Measurements from ENCODE around the gene PARD6A. TPM values are rescaled to one million over a fixed set of nuclear protein-coding genes. Genes with fewer than 3 reads are reported as not detected.

PARD6A gene
- total RNA-seq, 2 experiments from 2014 or later, result 6.3 to 7.2 TPM

GRCh38 chr16:67667453-67667816, 6.7 kb downstream of the PARD6A start:
- Mint-ChIP-seq H3K9me3 (no peaks in the 10 kb centered on the region), H3K27me3 (no peaks in the 10 kb centered on the region), H3K4me3 (peak overlapping the region; percentile 80), H3K36me3 (ENCODE audit: low read depth) (peaks cover 3% of the 10 kb centered on the region), H3K27ac (peak overlapping the region; percentile 73), H3K4me1 (ENCODE audit: low read depth) (peaks cover 11% of the 10 kb centered on the region)
- intact Hi-C loops (cut with micrococcal nuclease), result loop anchor here (10.0 kb wide), 1 partner anchor 267 kb away; the partner anchor contains the start of genes CTRL and PSMB10
- TF ChIP-seq CTCF (IDR thresholded peaks at IDR 0.05), result no peak
- POLR2A ChIA-PET, result interaction anchor here (0.9 to 3.4 kb wide), 7 partner anchors 13 to 185 kb away, joined by 3 to 14 read pairs (median 4); partner anchors contain the start of genes CARMIL2 and CTCF
- DNase-seq (no peak), ATAC-seq (no peak)
- CTCF ChIA-PET, result interaction anchor here (0.6 to 14.7 kb wide), 26 partner anchors 8 to 273 kb away, joined by 3 to 154 read pairs (median 4); partner anchors contain the start of genes ATP6V0D1, CARMIL2, CTCF and GFOD2

GRCh38 chr16:67667817-67668494, 7.2 kb downstream of the PARD6A start:
- POLR2A ChIA-PET, result interaction anchor here (0.9 to 3.4 kb wide), 8 partner anchors 12 to 186 kb away, joined by 3 to 14 read pairs (median 4); partner anchors contain the start of genes CARMIL2 and CTCF
- peak; percentile 92 for DNase-seq
- H3K36me3 Mint-ChIP-seq (ENCODE audit: low read depth), result peaks cover 3% of the 10 kb centered on the region
- CTCF ChIA-PET, result interaction anchor here (0.6 to 14.7 kb wide), 32 partner anchors 9 to 273 kb away, joined by 3 to 154 read pairs (median 4); partner anchors contain the start of genes ATP6V0D1, CARMIL2, CTCF and GFOD2
- intact Hi-C loops (cut with micrococcal nuclease), result loop anchor here (10.0 kb wide), 1 partner anchor 267 kb away; the partner anchor contains the start of genes CTRL and PSMB10
- no peaks in the 10 kb centered on the region for H3K9me3 Mint-ChIP-seq
- peak; percentile 73 for TF ChIP-seq CTCF (IDR thresholded peaks at IDR 0.05)
- peak; percentile 92 for ATAC-seq
- peak overlapping the region; percentile 80 for H3K4me3 Mint-ChIP-seq
- no peak overlapping the region for H3K27ac Mint-ChIP-seq
- H3K27me3 Mint-ChIP-seq, result no peaks in the 10 kb centered on the region
- peaks cover 11% of the 10 kb centered on the region for H3K4me1 Mint-ChIP-seq (ENCODE audit: low read depth)

- H3K27me3 Mint-ChIP-seq, result no peaks in the 10 kb centered on the region
- ChIA-PET POLR2A (interaction anchor here (0.9 to 1.4 kb wide), 3 partner anchors 14 to 186 kb away, joined by 3 to 4 read pairs (median 3); no protein-coding TSS in a partner anchor), CTCF (interaction anchor here (0.6 to 14.7 kb wide), 25 partner anchors 9 to 267 kb away, joined by 3 to 154 read pairs (median 4); partner anchors contain the start of genes ATP6V0D1, CARMIL2, CTCF and GFOD2)
- ATAC-seq (no peak), DNase-seq (peak; percentile 50)
- H3K4me1 Mint-ChIP-seq (ENCODE audit: low read depth), result peaks cover 11% of the 10 kb centered on the region
- no peaks in the 10 kb centered on the region for H3K9me3 Mint-ChIP-seq
- no peak overlapping the region for H3K4me3 Mint-ChIP-seq
- intact Hi-C loops (cut with micrococcal nuclease), result loop anchor here (10.0 kb wide), 1 partner anchor 266 kb away; the partner anchor contains the start of genes CTRL and PSMB10
- peaks cover 3% of the 10 kb centered on the region for H3K36me3 Mint-ChIP-seq (ENCODE audit: low read depth)
- TF ChIP-seq CTCF (IDR thresholded peaks at IDR 0.05), result peak; percentile 22
- no peak overlapping the region for H3K27ac Mint-ChIP-seq
These were observed 7.9 kb downstream of the PARD6A start for GRCh38 chr16:67668495-67669157.

- Mint-ChIP-seq H3K9me3 (no peaks in the 10 kb centered on the region), H3K36me3 (ENCODE audit: low read depth) (no peaks in the 10 kb centered on the region), H3K4me3 (no peak overlapping the region), H3K4me1 (ENCODE audit: low read depth) (peaks cover 11% of the 10 kb centered on the region), H3K27me3 (no peaks in the 10 kb centered on the region), H3K27ac (no peak overlapping the region)
- CTCF ChIA-PET, result interaction anchor here (1.4 to 14.7 kb wide), 7 partner anchors 25 to 188 kb away, joined by 4 to 154 read pairs (median 12); partner anchors contain the start of gene CARMIL2
- intact Hi-C loops (cut with micrococcal nuclease), result loop anchor here (10.0 kb wide), 1 partner anchor 265 kb away; the partner anchor contains the start of genes CTRL and PSMB10
- no peak for DNase-seq
- no peak for ATAC-seq
- POLR2A ChIA-PET, result no interaction called here
- no peak for TF ChIP-seq CTCF (IDR thresholded peaks at IDR 0.05)
These were observed 8.8 kb downstream of the PARD6A start for GRCh38 chr16:67669499-67670101.
